Right atrium auricular region (tissue), 2 donors: ENCODE results near the gene NSRP1. TPM values are rescaled to one million over a fixed set of nuclear protein-coding genes. Genes with fewer than 3 reads are reported as not detected.

Source experiments
- DNase-seq: peaks from one replicate; pipeline ENCODE4 v3.0.0-alpha.2; 2019; ENCODE audit warnings: low spot score
- H3K27ac ChIP-seq, 2 donors: fragments of 200-600 bp; sonication (generic); 1 replicate in 1 of 2; 2 replicates in 1 of 2; pipeline ENCODE4 v1.5.1; 2016 to 2019
- H3K27me3 ChIP-seq, 2 donors: fragments of 200-600 bp; sonication (generic); one replicate each; pipeline versions ENCODE4 v1.5.1 to v1.6.0; 2017 to 2019
- H3K36me3 ChIP-seq: fragments of 200-600 bp; sonication (generic); one replicate; pipeline ENCODE4 v1.5.1; 2016
- H3K4me1 ChIP-seq, 2 donors: fragments of 200-600 bp; sonication (generic); one replicate each; pipeline versions ENCODE4 v1.5.1 to v1.6.0; 2017 to 2019
- H3K4me3 ChIP-seq, 2 donors: fragments of 200-600 bp; sonication (generic); 1 replicate in 1 of 2; 2 replicates in 1 of 2; pipeline ENCODE4 v1.5.1; 2017 to 2019; ENCODE audit warnings: mild to moderate bottlenecking in 1 of 2, moderate library complexity in 1 of 2
- H3K9me3 ChIP-seq, 2 donors: fragments of 200-600 bp; sonication (generic); one replicate each; pipeline ENCODE4 v1.5.1; 2019
- total RNA-seq, 2 donors: library from RNA; depleted of rRNA; stranded (reverse); fragments of >200 nt; gene quantifications; one replicate each; pipeline ENCODE4 v1.1.0, GENCODE V29; 2016
- TF ChIP-seq, protein P1 (sequence below), 2 donors: fragments of 200-600 bp; sonication (generic); IDR thresholded peaks; one replicate each; pipeline ENCODE4 v1.5.1; 2019; ENCODE audit warnings: antibody characterized with exemption in 2 of 2

The NSRP1 gene
- total RNA-seq, 2 donors from 2014 or later: 14.7 to 16.6 TPM

DNA sequence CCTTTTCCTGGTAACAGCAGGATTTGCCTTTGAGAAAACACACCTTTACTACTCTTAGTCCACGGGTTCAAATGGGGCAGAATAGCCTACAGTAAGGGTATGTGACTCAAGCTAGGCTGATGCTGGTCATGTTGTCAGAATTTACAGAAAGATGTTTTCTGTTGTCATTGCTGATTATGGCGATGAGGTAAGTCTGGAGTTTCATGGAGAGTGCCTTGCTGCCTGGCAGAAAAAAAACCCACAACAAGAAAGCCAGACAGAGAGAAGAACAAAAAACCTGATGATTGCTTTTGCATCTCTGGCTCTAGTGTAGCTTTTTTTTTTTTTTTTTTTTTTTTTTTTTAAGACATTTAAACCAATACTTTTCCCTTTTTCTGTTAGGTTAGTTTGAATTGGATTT lies 71.0 kb downstream of the NSRP1 start:
- DNase-seq: no peak
- no peak overlapping the region for H3K27ac ChIP-seq
- no peaks in the 10 kb centered on the region for H3K27me3 ChIP-seq
- no peaks in the 10 kb centered on the region for H3K4me1 ChIP-seq
- TF ChIP-seq, protein P1, sequence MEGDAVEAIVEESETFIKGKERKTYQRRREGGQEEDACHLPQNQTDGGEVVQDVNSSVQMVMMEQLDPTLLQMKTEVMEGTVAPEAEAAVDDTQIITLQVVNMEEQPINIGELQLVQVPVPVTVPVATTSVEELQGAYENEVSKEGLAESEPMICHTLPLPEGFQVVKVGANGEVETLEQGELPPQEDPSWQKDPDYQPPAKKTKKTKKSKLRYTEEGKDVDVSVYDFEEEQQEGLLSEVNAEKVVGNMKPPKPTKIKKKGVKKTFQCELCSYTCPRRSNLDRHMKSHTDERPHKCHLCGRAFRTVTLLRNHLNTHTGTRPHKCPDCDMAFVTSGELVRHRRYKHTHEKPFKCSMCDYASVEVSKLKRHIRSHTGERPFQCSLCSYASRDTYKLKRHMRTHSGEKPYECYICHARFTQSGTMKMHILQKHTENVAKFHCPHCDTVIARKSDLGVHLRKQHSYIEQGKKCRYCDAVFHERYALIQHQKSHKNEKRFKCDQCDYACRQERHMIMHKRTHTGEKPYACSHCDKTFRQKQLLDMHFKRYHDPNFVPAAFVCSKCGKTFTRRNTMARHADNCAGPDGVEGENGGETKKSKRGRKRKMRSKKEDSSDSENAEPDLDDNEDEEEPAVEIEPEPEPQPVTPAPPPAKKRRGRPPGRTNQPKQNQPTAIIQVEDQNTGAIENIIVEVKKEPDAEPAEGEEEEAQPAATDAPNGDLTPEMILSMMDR (IDR thresholded peaks at IDR 0.05): no peak
- H3K9me3 ChIP-seq: no peaks in the 10 kb centered on the region
- H3K4me3 ChIP-seq: no peak overlapping the region
- peaks cover 34% of the 10 kb centered on the region for H3K36me3 ChIP-seq

DNA sequence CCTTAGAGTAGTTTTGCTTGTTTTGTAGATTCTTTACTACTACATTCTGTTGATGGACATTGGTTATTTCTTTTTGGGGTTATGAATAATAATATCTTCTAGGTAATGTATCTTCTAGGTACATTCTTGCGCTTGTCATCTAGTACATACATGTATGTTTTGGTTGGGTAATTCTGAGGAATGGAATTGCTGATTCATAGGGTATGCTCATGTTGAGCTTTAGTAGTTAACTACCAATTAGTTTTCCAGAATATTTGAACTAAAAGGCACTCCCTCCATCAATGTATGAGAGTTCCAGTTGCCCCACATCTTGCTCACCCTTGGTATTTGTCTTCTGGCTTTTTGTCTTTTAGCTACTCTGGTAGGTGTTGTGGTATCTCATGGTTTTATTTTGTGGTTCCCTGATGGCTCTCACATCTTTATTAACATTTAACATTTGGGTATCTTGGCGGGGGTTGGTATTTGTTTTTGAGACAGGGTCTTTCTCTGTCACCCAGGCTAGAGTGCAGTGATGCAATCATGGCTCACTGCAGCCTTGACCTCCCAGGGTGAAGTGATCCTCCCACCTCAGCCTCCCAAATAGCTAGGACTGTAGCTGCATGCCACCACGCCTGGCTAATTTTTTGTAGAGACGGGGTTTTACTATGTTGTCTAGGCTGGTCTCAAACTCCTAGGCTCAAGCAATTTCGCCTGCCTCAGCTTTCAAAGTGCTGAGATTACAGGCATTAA lies 71.8 kb downstream of the NSRP1 start:
- Histone ChIP-seq H3K27me3 (no peaks in the 10 kb centered on the region), H3K4me3 (no peak overlapping the region), H3K4me1 (no peaks in the 10 kb centered on the region), H3K9me3 (no peaks in the 10 kb centered on the region), H3K36me3 (peaks cover 26% of the 10 kb centered on the region), H3K27ac (no peak overlapping the region)
- TF ChIP-seq, protein P1 (IDR thresholded peaks at IDR 0.05): no peak
- DNase-seq: no peak

DNA sequence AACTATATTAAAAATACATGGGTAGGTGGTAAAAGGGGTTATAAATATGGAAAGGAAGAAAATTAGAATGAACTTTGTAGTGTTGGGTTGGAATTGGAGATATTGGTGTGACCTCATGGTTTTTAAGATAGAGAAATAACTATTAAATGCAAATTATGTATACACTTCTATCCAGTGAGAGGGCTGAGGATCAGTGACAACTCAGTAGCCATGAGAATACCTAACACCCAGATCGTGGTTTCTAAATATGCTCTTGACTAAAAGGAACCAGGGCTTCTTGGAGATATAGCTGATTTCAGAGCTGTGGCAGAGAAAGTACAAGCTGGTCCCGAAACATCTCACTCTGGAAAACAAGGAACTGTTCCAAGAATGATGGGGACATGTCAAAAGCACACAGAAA lies 74.5 kb downstream of the NSRP1 start:
- TF ChIP-seq, protein P1 (IDR thresholded peaks at IDR 0.05): no peak
- H3K4me1 ChIP-seq: no peaks in the 10 kb centered on the region
- DNase-seq: no peak
- no peak overlapping the region for H3K27ac ChIP-seq
- H3K36me3 ChIP-seq: no peaks in the 10 kb centered on the region
- no peaks in the 10 kb centered on the region for H3K27me3 ChIP-seq
- H3K9me3 ChIP-seq: no peaks in the 10 kb centered on the region
- no peak overlapping the region for H3K4me3 ChIP-seq

DNA sequence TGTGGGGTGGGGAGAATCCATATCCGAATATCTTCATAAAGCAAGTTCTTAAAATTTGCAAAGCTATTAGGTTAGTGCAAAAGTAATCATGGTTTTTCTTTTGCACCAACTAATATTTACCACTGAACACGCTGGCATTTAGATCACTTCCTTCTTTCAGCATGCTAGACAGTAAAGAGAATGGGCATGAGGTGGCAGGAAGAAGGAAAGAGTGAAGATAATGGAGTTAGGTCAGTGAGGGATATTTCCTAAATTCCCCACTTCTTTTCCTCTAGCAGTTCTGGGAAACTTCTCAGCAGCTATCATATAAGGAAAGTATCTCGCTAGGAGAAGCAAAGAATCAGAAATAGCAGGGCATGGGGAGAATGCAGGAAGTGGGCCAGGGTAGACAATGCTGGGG lies 79.9 kb downstream of the NSRP1 start:
- DNase-seq: no peak
- Histone ChIP-seq H3K27me3 (no peaks in the 10 kb centered on the region), H3K9me3 (no peaks in the 10 kb centered on the region), H3K4me3 (no peak overlapping the region), H3K27ac (no peak overlapping the region), H3K4me1 (no peaks in the 10 kb centered on the region), H3K36me3 (no peaks in the 10 kb centered on the region)
- TF ChIP-seq, protein P1 (IDR thresholded peaks at IDR 0.05): no peak

DNA sequence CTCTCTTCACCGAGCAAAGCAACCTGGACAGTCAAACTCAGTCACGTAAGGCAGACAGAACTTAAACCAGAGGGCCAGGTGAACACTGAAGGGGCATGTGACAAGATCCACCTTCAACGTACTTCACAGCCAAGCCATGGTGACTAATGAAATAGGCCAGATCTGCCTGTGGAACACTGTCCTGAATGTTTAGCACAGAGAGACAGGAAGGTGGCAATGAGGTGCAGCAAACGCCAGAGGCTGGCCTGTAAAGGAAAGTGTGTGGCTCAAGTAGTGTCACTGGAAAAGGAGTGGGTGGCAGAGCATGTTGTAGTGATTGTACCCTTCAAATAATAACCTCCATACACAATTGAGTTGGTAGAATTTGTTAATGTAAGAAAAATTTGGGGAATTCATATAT lies 80.8 kb downstream of the NSRP1 start:
- Histone ChIP-seq H3K36me3 (no peaks in the 10 kb centered on the region), H3K4me3 (no peak overlapping the region), H3K27me3 (no peaks in the 10 kb centered on the region), H3K9me3 (no peaks in the 10 kb centered on the region), H3K4me1 (no peaks in the 10 kb centered on the region), H3K27ac (no peak overlapping the region)
- TF ChIP-seq, protein P1 (IDR thresholded peaks at IDR 0.05): no peak
- DNase-seq: no peak

DNA sequence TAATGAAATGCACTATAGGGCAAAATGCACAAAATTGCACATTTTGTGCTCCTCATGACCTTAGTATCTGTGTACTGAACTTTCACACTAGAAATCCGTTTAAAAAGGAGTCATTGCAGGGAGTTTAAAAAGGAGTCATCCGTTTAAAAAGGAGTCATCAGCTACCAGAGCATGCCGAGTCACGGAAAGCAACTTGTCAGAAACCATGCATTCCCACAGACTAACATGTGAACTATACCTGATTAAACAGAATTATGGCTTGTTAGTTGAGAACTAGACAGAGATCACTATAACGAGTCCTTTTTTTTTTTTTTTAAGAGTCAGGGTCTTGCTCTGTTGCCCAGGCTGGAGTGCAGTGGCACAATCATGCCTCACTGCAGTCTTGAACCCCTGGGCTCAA lies 83.0 kb downstream of the NSRP1 start:
- no peak overlapping the region for H3K4me3 ChIP-seq
- no peaks in the 10 kb centered on the region for H3K36me3 ChIP-seq
- no peaks in the 10 kb centered on the region for H3K27me3 ChIP-seq
- no peaks in the 10 kb centered on the region for H3K4me1 ChIP-seq
- no peak overlapping the region for H3K27ac ChIP-seq
- DNase-seq: no peak
- H3K9me3 ChIP-seq: no peaks in the 10 kb centered on the region
- TF ChIP-seq, protein P1 (IDR thresholded peaks at IDR 0.05): no peak
